H9 (cell line): Measurements from ENCODE around the gene NPAS3. TPM values are rescaled to one million over a fixed set of nuclear protein-coding genes. Genes with fewer than 3 reads are reported as not detected.

ENCODE experiments used
- DNase-seq: peaks from one replicate; pipeline ENCODE4 v3.0.0-alpha.2; 2017
- H2AFZ ChIP-seq: one replicate; pipeline ENCODE4 v1.6.1; 2013; ENCODE audit warnings: mild to moderate bottlenecking, low read length, control low read depth, moderate library complexity
- H2AK5ac ChIP-seq: 2 replicates; pipeline ENCODE4 v1.6.1; 2013; ENCODE audit warnings: low read length, control low read depth, mixed read lengths; ENCODE audit not compliant: insufficient read length
- H2BK120ac ChIP-seq: one replicate; pipeline ENCODE4 v1.6.1; 2013; ENCODE audit warnings: low read depth, mild to moderate bottlenecking, low read length, control low read depth, inconsistent platforms; ENCODE audit not compliant: poor library complexity, severe bottlenecking
- H2BK12ac ChIP-seq: 2 replicates; pipeline ENCODE4 v1.6.1; 2013; ENCODE audit warnings: low read length, control low read depth, mixed read lengths, low read depth; ENCODE audit not compliant: insufficient read length
- H2BK15ac ChIP-seq: 2 replicates; pipeline ENCODE4 v1.6.1; 2013; ENCODE audit warnings: low read depth, low read length, control low read depth
- H2BK20ac ChIP-seq: one replicate; pipeline ENCODE4 v1.6.1; 2013; ENCODE audit warnings: low read depth, mild to moderate bottlenecking, low read length, control low read depth, inconsistent platforms; ENCODE audit not compliant: poor library complexity, severe bottlenecking
- H2BK5ac ChIP-seq: 2 replicates; pipeline ENCODE4 v1.6.1; 2013; ENCODE audit warnings: low read length, control low read depth, mixed read lengths; ENCODE audit not compliant: insufficient read length
- H3K14ac ChIP-seq: 2 replicates; pipeline ENCODE4 v1.6.1; 2013; ENCODE audit warnings: low read length, control low read depth; ENCODE audit not compliant: insufficient read depth
- H3K18ac ChIP-seq: 2 replicates; pipeline ENCODE4 v1.6.1; 2013; ENCODE audit warnings: low read depth, mild to moderate bottlenecking, mixed read lengths, low read length, control low read depth; ENCODE audit not compliant: insufficient read length
- H3K23ac ChIP-seq: 2 replicates; pipeline ENCODE4 v1.6.1; 2013; ENCODE audit warnings: low read length, control low read depth, mixed read lengths, low read depth; ENCODE audit not compliant: insufficient read length
- H3K23me2 ChIP-seq: 2 replicates; pipeline ENCODE4 v1.6.1; 2013; ENCODE audit warnings: low read depth, mild to moderate bottlenecking, mixed read lengths, low read length, control low read depth; ENCODE audit not compliant: insufficient read length, poor library complexity, severe bottlenecking
- H3K27ac ChIP-seq: 2 replicates; pipeline ENCODE4 v1.5.1; 2013; ENCODE audit warnings: low read length, control low read depth, mixed read lengths, low read depth; ENCODE audit not compliant: insufficient read length
- H3K27me3 ChIP-seq: 2 replicates; pipeline ENCODE4 v1.6.1; 2013; ENCODE audit warnings: low read length, control low read depth, inconsistent platforms; ENCODE audit not compliant: insufficient read depth
- H3K4ac ChIP-seq: 2 replicates; pipeline ENCODE4 v1.6.1; 2013; ENCODE audit warnings: low read depth, mild to moderate bottlenecking, control low read depth, inconsistent platforms, low read length, moderate library complexity
- H3K4me1 ChIP-seq: 2 replicates; pipeline ENCODE4 v1.6.1; 2013; ENCODE audit warnings: low read length, control low read depth, inconsistent platforms; ENCODE audit not compliant: insufficient read depth
- H3K4me2 ChIP-seq: 2 replicates; pipeline ENCODE4 v1.6.1; 2013; ENCODE audit warnings: low read length, control low read depth, mixed read lengths; ENCODE audit not compliant: insufficient read length, insufficient read depth
- H3K56ac ChIP-seq: 2 replicates; pipeline ENCODE4 v1.6.1; 2013; ENCODE audit warnings: low read depth, mild to moderate bottlenecking, mixed read lengths, low read length, control low read depth; ENCODE audit not compliant: insufficient read length
- H3K79me1 ChIP-seq: 2 replicates; pipeline ENCODE4 v1.6.1; 2013; ENCODE audit warnings: low read depth, mild to moderate bottlenecking, moderate library complexity, low read length, control low read depth, inconsistent platforms; ENCODE audit not compliant: insufficient read depth, poor library complexity, severe bottlenecking
- H3K79me2 ChIP-seq: 2 replicates; pipeline ENCODE4 v1.6.1; 2013; ENCODE audit warnings: low read length, control low read depth, inconsistent platforms; ENCODE audit not compliant: insufficient read depth
- H3K9ac ChIP-seq: 2 replicates; pipeline ENCODE4 v1.6.1; 2013; ENCODE audit warnings: low read length, control low read depth, mixed read lengths; ENCODE audit not compliant: insufficient read length; ENCODE audit errors: extremely low read depth
- H3K9me3 ChIP-seq: one replicate; pipeline ENCODE4 v1.6.1; 2013; ENCODE audit warnings: low read depth, low read length, inconsistent platforms; ENCODE audit not compliant: control insufficient read depth
- H3T11ph ChIP-seq: one replicate; pipeline ENCODE4 v1.6.1; 2013; ENCODE audit warnings: mild to moderate bottlenecking, low read length, control low read depth, inconsistent platforms
- H4K20me1 ChIP-seq: one replicate; pipeline ENCODE4 v1.6.1; 2013; ENCODE audit not compliant: control insufficient read depth, insufficient read length, insufficient read depth
- H4K5ac ChIP-seq: 2 replicates; pipeline ENCODE4 v1.6.1; 2013; ENCODE audit warnings: low read depth, mild to moderate bottlenecking, mixed read lengths, low read length, control low read depth; ENCODE audit not compliant: insufficient read length
- H4K8ac ChIP-seq: replicated peaks from 2 replicates; pipeline ENCODE4 v1.6.1; 2013; ENCODE audit warnings: low read length, control low read depth, mixed read lengths, low read depth; ENCODE audit not compliant: insufficient read length
- H4K91ac ChIP-seq: 2 replicates; pipeline ENCODE4 v1.6.1; 2013; ENCODE audit warnings: low read depth, mild to moderate bottlenecking, moderate library complexity, mixed read lengths, low read length, control low read depth; ENCODE audit not compliant: insufficient read length
- H3K27ac Mint-ChIP-seq, 3 experiments: 2 replicates in 2 of 3; 3 replicates in 1 of 3; pipeline ENCODE4 v1.8.0; 2020 to 2021; ENCODE audit warnings: mixed read lengths in 3 of 3, mild to moderate bottlenecking in 1 of 3, moderate library complexity in 1 of 3
- H3K27me3 Mint-ChIP-seq: 2 replicates; pipeline ENCODE4 v1.8.0; 2021; ENCODE audit warnings: low read depth, mild to moderate bottlenecking, moderate library complexity, mixed read lengths
- H3K36me3 Mint-ChIP-seq, 3 experiments: 2 replicates in 2 of 3; 3 replicates in 1 of 3; pipeline ENCODE4 v1.8.0; 2020 to 2021; ENCODE audit warnings: low read depth in 3 of 3, mixed read lengths in 3 of 3; ENCODE audit not compliant: insufficient read depth in 1 of 3
- H3K4me1 Mint-ChIP-seq, 2 experiments: 2 replicates each; pipeline ENCODE4 v1.8.0; 2020; ENCODE audit warnings: mixed read lengths in 2 of 2
- H3K4me3 Mint-ChIP-seq, 2 experiments: 2 replicates in 1 of 2; 3 replicates in 1 of 2; pipeline ENCODE4 v1.8.0; 2020 to 2021; ENCODE audit warnings: mild to moderate bottlenecking in 2 of 2, mixed read lengths in 2 of 2, moderate library complexity in 1 of 2
- H3K9me3 Mint-ChIP-seq, 2 experiments: 2 replicates in 1 of 2; 3 replicates in 1 of 2; pipeline ENCODE4 v1.8.0; 2020; ENCODE audit warnings: mild to moderate bottlenecking in 2 of 2, mixed read lengths in 2 of 2, moderate library complexity in 1 of 2
- CTCF ChIP-seq: fragments of 200-600 bp; sonication (generic); conservative IDR thresholded peaks from 3 replicates; pipeline ENCODE4 v1.8.0; 2021; ENCODE audit warnings: antibody characterized with exemption, mild to moderate bottlenecking
- WGBS: extraction: QIAGEN DNeasy Blood & Tissue Kit; methylation state at CpG from one replicate; pipeline ENCODE4 v1.1.7; 2013; ENCODE audit warnings: missing lambda C conversion rate, low lambda C conversion rate, mixed read lengths; ENCODE audit not compliant: insufficient read length; ENCODE audit errors: extremely low coverage; 5-methylcytosine and 5-hydroxymethylcytosine counted together
- total RNA-seq: library from RNA; stranded (reverse); gene quantifications from 2 replicates; pipeline ENCODE4 v1.2.1, GENCODE V29; 2021

The NPAS3 gene
- total RNA-seq, 1 experiment from 2014 or later: 0.17 TPM

- Histone ChIP-seq H3K4ac (no peak overlapping the region), H3K18ac (no peak overlapping the region), H2BK5ac (no peak overlapping the region), H3K9ac (no peak overlapping the region), H2BK12ac (no peak overlapping the region), H3K4me2 (no peak overlapping the region), H3K14ac (no peak overlapping the region), H3K23me2 (no peaks in the 10 kb centered on the region), H3K27ac (no peak overlapping the region), H2AK5ac (no peak overlapping the region), H3T11ph (no peak overlapping the region), H2BK20ac (no peak overlapping the region), H3K9me3 (no peaks in the 10 kb centered on the region), H4K5ac (no peak overlapping the region), H3K27me3 (no peaks in the 10 kb centered on the region), H2AFZ (no peak overlapping the region), H2BK120ac (no peak overlapping the region), H3K79me2 (no peaks in the 10 kb centered on the region), H4K8ac (no peak overlapping the region), H3K56ac (no peak overlapping the region), H3K4me1 (no peaks in the 10 kb centered on the region), H3K79me1 (no peaks in the 10 kb centered on the region), H3K23ac (no peak overlapping the region), H4K20me1 (no peaks in the 10 kb centered on the region), H4K91ac (no peak overlapping the region), H2BK15ac (no peak overlapping the region)
- H3K36me3 Mint-ChIP-seq: no peaks in the 10 kb centered on the region
- no peak overlapping the region for H3K4me3 Mint-ChIP-seq
- TF ChIP-seq CTCF: no peak
- H3K27me3 Mint-ChIP-seq: no peaks in the 10 kb centered on the region
- no peak for DNase-seq
- H3K9me3 Mint-ChIP-seq: no peaks in the 10 kb centered on the region
- no CpG with 5 or more reads among the region's 7 CpGs for WGBS
- H3K4me1 Mint-ChIP-seq: peaks cover 16 to 18% of the 10 kb centered on the region in 2 experiments
- no peak overlapping the region for H3K27ac Mint-ChIP-seq
These were observed 518.9 kb downstream of the NPAS3 start for GRCh38 chr14:33457617-33458016.
